Keratinocyte (primary cell): Measurements from ENCODE around the gene ADM2. TPM values are rescaled to one million over a fixed set of nuclear protein-coding genes. Genes with fewer than 3 reads are reported as not detected.

Experiments used
- DNase-seq: peaks from one replicate; pipeline ENCODE4 v3.0.0-alpha.2; 2011; ENCODE audit warnings: low read depth, missing footprints, low spot score
- FAIRE-seq: peaks from 2 replicates; lab custom pipeline; 2011; peaks lifted over from hg19 to GRCh38; lab: Jason Lieb, UNC
- H2AFZ ChIP-seq: 2 replicates; pipeline ENCODE4 v1.6.0; 2012; ENCODE audit warnings: low read length, control low read depth, inconsistent platforms; ENCODE audit not compliant: control insufficient read depth
- H3K27ac ChIP-seq: 2 replicates; pipeline ENCODE4 v1.5.1; 2011; ENCODE audit warnings: low read length; ENCODE audit not compliant: control insufficient read depth, insufficient read depth
- H3K27me3 ChIP-seq: 3 replicates; pipeline ENCODE4 v1.6.0; 2011; ENCODE audit warnings: low read length; ENCODE audit not compliant: control insufficient read depth, insufficient read depth; ENCODE audit errors: extremely low read depth
- H3K36me3 ChIP-seq, 2 experiments: 2 replicates in 1 of 2; 3 replicates in 1 of 2; pipeline ENCODE4 v1.5.1; 2011; ENCODE audit warnings: low read length in 2 of 2, mild to moderate bottlenecking in 1 of 2; ENCODE audit not compliant: control insufficient read depth in 2 of 2, insufficient read depth in 2 of 2; ENCODE audit errors: extremely low read depth in 1 of 2
- H3K4me1 ChIP-seq: 3 replicates; pipeline ENCODE4 v1.5.1; 2011; ENCODE audit warnings: low read length; ENCODE audit not compliant: control insufficient read depth, insufficient read depth; ENCODE audit errors: extremely low read depth
- H3K4me2 ChIP-seq: 3 replicates; pipeline ENCODE4 v1.6.0; 2011; ENCODE audit warnings: low read depth, low read length; ENCODE audit not compliant: control insufficient read depth, insufficient read depth; ENCODE audit errors: extremely low read depth
- H3K4me3 ChIP-seq, 3 experiments: fragments of 200-600 bp in 1 of 3; sonication (generic) in 1 of 3; 2 replicates in 2 of 3; 3 replicates in 1 of 3; pipeline ENCODE4 v1.5.1; 2011 to 2016; ENCODE audit warnings: low read length in 3 of 3, mild to moderate bottlenecking in 3 of 3, control low read depth in 2 of 3, inconsistent platforms in 1 of 3, low read depth in 1 of 3, mixed read lengths in 1 of 3, mixed run types in 1 of 3, moderate library complexity in 1 of 3; ENCODE audit not compliant: control insufficient read depth in 2 of 3, insufficient read depth in 2 of 3; ENCODE audit errors: extremely low read depth in 1 of 3
- H3K79me2 ChIP-seq: 2 replicates; pipeline ENCODE4 v1.6.0; 2012; ENCODE audit warnings: low read length; ENCODE audit not compliant: control insufficient read depth, insufficient read depth
- H3K9ac ChIP-seq: 3 replicates; pipeline ENCODE4 v1.6.0; 2011; ENCODE audit warnings: low read length; ENCODE audit not compliant: control insufficient read depth, insufficient read depth; ENCODE audit errors: extremely low read depth
- H3K9me1 ChIP-seq: 3 replicates; pipeline ENCODE4 v1.6.0; 2011; ENCODE audit warnings: low read length; ENCODE audit not compliant: control insufficient read depth, insufficient read depth; ENCODE audit errors: extremely low read depth
- H3K9me3 ChIP-seq: 2 replicates; pipeline ENCODE4 v1.5.1; 2012; ENCODE audit warnings: low read depth, low read length; ENCODE audit not compliant: control insufficient read depth
- H4K20me1 ChIP-seq: 3 replicates; pipeline ENCODE4 v1.6.0; 2011; ENCODE audit warnings: low read length; ENCODE audit not compliant: control insufficient read depth, insufficient read depth; ENCODE audit errors: extremely low read depth
- EZH2 ChIP-seq: IDR thresholded peaks from one replicate; pipeline ENCODE4 v1.6.1; 2012; ENCODE audit warnings: inconsistent platforms, mild to moderate bottlenecking, low read length, moderate library complexity
- dilution Hi-C: fragments of 300-500 bp; cut with MboI; formaldehyde crosslinking; loops from one replicate; pipeline ENCODE4 v1.7.0; 2020; ENCODE audit warnings: low sequenced_read_pairs; ENCODE audit not compliant: extremely low pct_ligation_motif_present
- polyA plus RNA-seq, 5 experiments: library from polyadenylated mRNA; depleted of rRNA in 3 of 5; stranded (reverse) in 3 of 5; stranded (forward) in 1 of 5; unstranded in 1 of 5; fragments of >200 nt; gene quantifications; 1 replicate in 1 of 5; 2 replicates in 3 of 5; 3 replicates in 1 of 5; pipeline versions ENCODE4 v1.2.1 to v1.2.3, GENCODE V29; 2011 to 2012; ENCODE audit warnings: missing spikeins in 2 of 5, low read depth in 1 of 5, low replicate concordance in 1 of 5
- TF ChIP-seq, protein P1 (sequence below), 3 experiments: IDR thresholded peaks in 1 of 3; conservative IDR thresholded peaks in 1 of 3; optimal IDR thresholded peaks in 1 of 3; 2 replicates in 2 of 3; 3 replicates in 1 of 3; pipeline versions ENCODE3 to v1.5.1; 2011; ENCODE audit warnings: low read length in 3 of 3, mild to moderate bottlenecking in 3 of 3, moderate library complexity in 2 of 3, control low read depth in 1 of 3, inconsistent platforms in 1 of 3; ENCODE audit not compliant: insufficient read depth in 2 of 3; ENCODE audit errors: extremely low read depth in 1 of 3

Gene ADM2
- polyA plus RNA-seq, 1 donor (not counting 4 experiments of a cell fraction or from before 2014, with no cell fraction given): 0.21 TPM

DNA sequence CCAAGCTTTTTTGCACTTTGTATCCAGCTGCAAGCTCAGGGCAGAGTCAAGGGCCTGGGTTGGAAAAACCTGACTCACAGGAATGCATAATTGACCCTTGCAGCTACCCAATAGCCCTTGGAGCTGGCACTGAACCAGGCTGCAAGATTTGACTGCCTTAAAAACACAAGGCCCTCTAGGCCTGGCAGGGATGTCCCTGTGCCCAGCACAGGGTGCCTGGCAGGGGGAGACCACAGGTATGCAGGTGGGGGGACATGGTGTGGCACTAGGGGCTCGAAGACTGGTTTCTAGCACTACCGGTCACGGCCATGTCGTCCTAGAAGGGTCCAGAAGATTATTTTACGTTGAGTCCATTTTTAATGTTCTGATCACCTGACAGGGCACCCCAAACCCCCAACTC is 36.7 kb upstream of the ADM2 start:
- Histone ChIP-seq H3K4me3 (no peak overlapping the region), H4K20me1 (peaks cover 5% of the 10 kb centered on the region), H2AFZ (no peak overlapping the region), H3K9me1 (no peaks in the 10 kb centered on the region), H3K27me3 (no peaks in the 10 kb centered on the region), H3K27ac (no peak overlapping the region), H3K9me3 (no peaks in the 10 kb centered on the region), H3K4me2 (no peak overlapping the region), H3K4me1 (no peaks in the 10 kb centered on the region), H3K79me2 (no peaks in the 10 kb centered on the region), H3K36me3 (peaks cover 22 to 23% of the 10 kb centered on the region in 2 experiments), H3K9ac (no peak overlapping the region)
- TF ChIP-seq, protein P1, sequence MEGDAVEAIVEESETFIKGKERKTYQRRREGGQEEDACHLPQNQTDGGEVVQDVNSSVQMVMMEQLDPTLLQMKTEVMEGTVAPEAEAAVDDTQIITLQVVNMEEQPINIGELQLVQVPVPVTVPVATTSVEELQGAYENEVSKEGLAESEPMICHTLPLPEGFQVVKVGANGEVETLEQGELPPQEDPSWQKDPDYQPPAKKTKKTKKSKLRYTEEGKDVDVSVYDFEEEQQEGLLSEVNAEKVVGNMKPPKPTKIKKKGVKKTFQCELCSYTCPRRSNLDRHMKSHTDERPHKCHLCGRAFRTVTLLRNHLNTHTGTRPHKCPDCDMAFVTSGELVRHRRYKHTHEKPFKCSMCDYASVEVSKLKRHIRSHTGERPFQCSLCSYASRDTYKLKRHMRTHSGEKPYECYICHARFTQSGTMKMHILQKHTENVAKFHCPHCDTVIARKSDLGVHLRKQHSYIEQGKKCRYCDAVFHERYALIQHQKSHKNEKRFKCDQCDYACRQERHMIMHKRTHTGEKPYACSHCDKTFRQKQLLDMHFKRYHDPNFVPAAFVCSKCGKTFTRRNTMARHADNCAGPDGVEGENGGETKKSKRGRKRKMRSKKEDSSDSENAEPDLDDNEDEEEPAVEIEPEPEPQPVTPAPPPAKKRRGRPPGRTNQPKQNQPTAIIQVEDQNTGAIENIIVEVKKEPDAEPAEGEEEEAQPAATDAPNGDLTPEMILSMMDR (optimal IDR thresholded peaks at IDR 0.05 in 1 of 3, IDR thresholded peaks at IDR 0.05 in 1 of 3, conservative IDR thresholded peaks at IDR 0.05 in 1 of 3; ENCODE audit: extremely low read depth in 1 of 3, insufficient read depth in 2 of 3, low read length in 3 of 3): no peak
- no peak for TF ChIP-seq EZH2
- dilution Hi-C loops: no loop called here
- DNase-seq (no peak), FAIRE-seq (no peak)

DNA sequence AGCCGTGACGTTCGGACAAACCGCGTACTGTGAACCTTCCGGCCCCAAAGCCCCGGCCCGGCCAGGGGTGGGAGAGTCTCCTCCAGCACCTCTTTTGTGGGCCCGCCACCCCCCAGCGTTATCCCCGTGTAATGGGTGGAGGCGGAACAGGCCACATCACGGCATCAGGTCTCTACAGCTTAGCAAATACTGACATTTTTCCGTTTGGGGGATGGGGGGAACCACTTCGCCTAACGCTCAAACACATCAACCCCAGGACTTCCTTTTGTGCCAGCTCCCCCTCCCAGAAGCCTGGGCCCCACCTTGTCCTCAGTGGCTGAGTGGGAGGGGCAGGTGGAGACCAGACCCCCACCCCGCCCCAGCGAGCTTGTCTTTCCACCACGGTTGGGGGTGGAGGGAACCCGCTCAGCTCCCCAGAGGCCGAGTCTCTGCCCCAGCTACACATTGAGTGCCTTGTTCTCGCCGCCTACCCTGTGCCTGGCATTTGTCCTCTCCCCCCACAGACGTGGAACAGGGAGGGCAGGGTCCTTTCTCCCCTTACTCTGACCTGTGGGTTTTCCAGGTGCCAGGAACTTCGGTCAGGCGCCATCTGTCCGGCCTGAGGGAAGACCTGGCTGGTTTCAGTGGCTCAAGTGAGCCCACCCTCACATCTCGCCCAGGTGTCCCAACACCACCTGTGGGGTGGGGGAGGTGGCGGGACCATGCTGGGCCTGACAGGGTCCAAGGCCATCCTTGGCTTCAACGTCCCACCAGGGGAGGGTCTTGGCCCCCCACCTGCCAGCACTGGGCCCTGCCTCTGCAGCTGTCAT is 36.1 kb upstream of the ADM2 start:
- Histone ChIP-seq H3K4me3 (no peak overlapping the region), H3K36me3 (peaks cover 24% of the 10 kb centered on the region in 2 experiments)
- dilution Hi-C loops: no loop called here

More for the DNA sequence above, 36.1 kb upstream of the ADM2 start:
- no peaks in the 10 kb centered on the region for H3K9me3 ChIP-seq
- H3K4me1 ChIP-seq: no peaks in the 10 kb centered on the region
- no peak overlapping the region for H3K4me2 ChIP-seq
- no peaks in the 10 kb centered on the region for H3K27me3 ChIP-seq
- FAIRE-seq: no peak
- DNase-seq: no peak
- peaks cover 5% of the 10 kb centered on the region for H4K20me1 ChIP-seq
- H3K79me2 ChIP-seq: no peaks in the 10 kb centered on the region
- no peak overlapping the region for H3K27ac ChIP-seq
- H3K9ac ChIP-seq: no peak overlapping the region
- no peak overlapping the region for H2AFZ ChIP-seq
- H3K9me1 ChIP-seq: no peaks in the 10 kb centered on the region
- TF ChIP-seq EZH2: no peak
- TF ChIP-seq, protein P1 (optimal IDR thresholded peaks at IDR 0.05 in 1 of 3, IDR thresholded peaks at IDR 0.05 in 1 of 3, conservative IDR thresholded peaks at IDR 0.05 in 1 of 3; ENCODE audit: extremely low read depth in 1 of 3, insufficient read depth in 2 of 3, low read length in 3 of 3): no peak
